Endothelial cell of umbilical vein (primary cell): ENCODE measurements around the gene TTF2.

Experiments
- EZH2 ChIP-seq: IDR thresholded peaks from 2 replicates; pipeline ENCODE4 v1.6.1; 2012; ENCODE audit warnings: borderline replicate concordance, low read depth, mild to moderate bottlenecking, moderate library complexity, low read length, inconsistent platforms; ENCODE audit not compliant: severe bottlenecking
- FOS ChIP-seq: IDR thresholded peaks from 2 replicates; pipeline ENCODE4 v1.6.1; 2011; ENCODE audit warnings: mild to moderate bottlenecking, low read length, moderate library complexity, borderline replicate concordance; ENCODE audit not compliant: insufficient read depth
- POLR2AphosphoS5 ChIP-seq: IDR thresholded peaks from 2 replicates; pipeline ENCODE4 v1.6.1; 2012; ENCODE audit warnings: low read depth, mild to moderate bottlenecking, control low read depth, low read length, moderate library complexity; ENCODE audit not compliant: insufficient read depth
- TF ChIP-seq, protein P1 (sequence below), 2 donors: IDR thresholded peaks; 1 replicate in 1 of 2; 2 replicates in 1 of 2; pipeline ENCODE4 v1.5.1; 2011; ENCODE audit warnings: low read length in 2 of 2, mild to moderate bottlenecking in 2 of 2, moderate library complexity in 2 of 2, control low read depth in 1 of 2, inconsistent platforms in 1 of 2, low read depth in 1 of 2; ENCODE audit not compliant: insufficient read depth in 1 of 2; ENCODE audit errors: extremely low read depth in 1 of 2

DNA sequence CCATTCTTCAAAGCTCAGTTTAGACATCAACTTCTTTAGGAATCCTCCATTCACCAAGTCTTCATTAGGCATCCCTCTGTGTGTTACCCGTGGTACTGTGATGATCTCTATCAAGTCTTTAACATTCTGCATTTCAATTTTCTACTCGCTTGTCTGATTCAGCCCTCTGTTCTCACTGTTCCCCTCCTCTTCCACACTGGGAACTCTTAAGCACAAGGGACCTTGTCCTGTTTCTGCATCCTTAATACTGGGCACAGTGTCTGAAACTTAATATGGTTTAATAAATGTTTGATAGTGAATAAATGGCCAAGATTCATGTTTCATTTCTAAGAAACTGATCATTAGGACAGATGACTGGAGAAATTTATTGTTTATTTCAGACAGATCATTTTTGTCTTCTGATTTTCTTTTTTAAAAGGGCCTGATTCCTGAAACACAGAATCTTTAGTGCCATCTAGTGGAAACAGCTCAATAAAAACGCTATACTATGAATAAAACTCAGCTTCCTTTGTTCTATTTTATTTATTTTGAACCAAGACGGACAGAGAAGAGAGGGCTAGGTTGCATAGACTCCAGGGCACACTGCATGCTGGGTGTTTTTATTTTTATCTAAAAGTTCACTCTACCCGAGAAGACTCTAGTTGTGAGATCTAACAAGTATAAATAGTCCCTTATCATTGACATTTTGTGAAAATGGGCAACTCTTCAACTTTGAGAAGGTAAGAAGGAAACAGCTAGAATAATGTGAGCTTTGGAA is 68.4 kb downstream of the TTF2 start:
- TF ChIP-seq, protein P1, sequence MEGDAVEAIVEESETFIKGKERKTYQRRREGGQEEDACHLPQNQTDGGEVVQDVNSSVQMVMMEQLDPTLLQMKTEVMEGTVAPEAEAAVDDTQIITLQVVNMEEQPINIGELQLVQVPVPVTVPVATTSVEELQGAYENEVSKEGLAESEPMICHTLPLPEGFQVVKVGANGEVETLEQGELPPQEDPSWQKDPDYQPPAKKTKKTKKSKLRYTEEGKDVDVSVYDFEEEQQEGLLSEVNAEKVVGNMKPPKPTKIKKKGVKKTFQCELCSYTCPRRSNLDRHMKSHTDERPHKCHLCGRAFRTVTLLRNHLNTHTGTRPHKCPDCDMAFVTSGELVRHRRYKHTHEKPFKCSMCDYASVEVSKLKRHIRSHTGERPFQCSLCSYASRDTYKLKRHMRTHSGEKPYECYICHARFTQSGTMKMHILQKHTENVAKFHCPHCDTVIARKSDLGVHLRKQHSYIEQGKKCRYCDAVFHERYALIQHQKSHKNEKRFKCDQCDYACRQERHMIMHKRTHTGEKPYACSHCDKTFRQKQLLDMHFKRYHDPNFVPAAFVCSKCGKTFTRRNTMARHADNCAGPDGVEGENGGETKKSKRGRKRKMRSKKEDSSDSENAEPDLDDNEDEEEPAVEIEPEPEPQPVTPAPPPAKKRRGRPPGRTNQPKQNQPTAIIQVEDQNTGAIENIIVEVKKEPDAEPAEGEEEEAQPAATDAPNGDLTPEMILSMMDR (IDR thresholded peaks at IDR 0.05; ENCODE audit: extremely low read depth in 1 of 2, insufficient read depth in 1 of 2, low read depth in 1 of 2, low read length in 2 of 2): peak; percentile 36 to 37
- TF ChIP-seq EZH2 (no peak), POLR2AphosphoS5 (no peak), FOS (no peak)
